A673 (cell line): ENCODE results near the gene FAM9C. TPM values are rescaled to one million over a fixed set of nuclear protein-coding genes. Genes with fewer than 3 reads are reported as not detected.

Experiments
- Bru-seq: library from RNA; stranded (reverse); fragments of 400-500 nt; gene quantifications from one replicate; lab custom pipeline; 2021; lab: Mats Ljungman, UMichigan
- BruChase-seq, 2 experiments: library from RNA; stranded (reverse); fragments of 400-500 nt; gene quantifications; one replicate each; lab custom pipeline; 2021; lab: Mats Ljungman, UMichigan
- BruUV-seq: library from RNA; stranded (reverse); fragments of 400-500 nt; replicated peaks from 2 replicates; lab custom pipeline; 2021; lab: Mats Ljungman, UMichigan
- CTCF ChIA-PET: fragments of 300-600 bp; sonication (Branson Sonifier 250); formaldehyde crosslinking; loops from one replicate; lab custom pipeline; 2022; ENCODE audit warnings: antibody characterized with exemption; lab: Charles Lee
- POLR2A ChIA-PET: fragments of 300-600 bp; sonication (Branson Sonifier 250); formaldehyde crosslinking; loops from one replicate; lab custom pipeline; 2022; ENCODE audit warnings: antibody characterized with exemption; ENCODE audit not compliant: low non-redundant PET; lab: Charles Lee
- DNase-seq: peaks from one replicate; pipeline ENCODE4 v3.0.0-alpha.2; 2015; ENCODE audit warnings: low spot score
- H3K27ac ChIP-seq: fragments of 200-600 bp; sonication (generic); 2 replicates; pipeline ENCODE4 v1.5.1; 2016; ENCODE audit warnings: mixed run types, low read depth, mild to moderate bottlenecking, mixed read lengths, antibody characterized with exemption, low read length; ENCODE audit not compliant: poor library complexity, severe bottlenecking
- H3K27me3 ChIP-seq: fragments of 200-600 bp; sonication (generic); replicated peaks from 2 replicates; pipeline ENCODE4 v1.6.1; 2017; ENCODE audit warnings: mixed run types, low read depth, mild to moderate bottlenecking, mixed read lengths, antibody characterized with exemption, low read length; ENCODE audit not compliant: insufficient read depth, poor library complexity
- H3K36me3 ChIP-seq: fragments of 200-600 bp; sonication (generic); 2 replicates; pipeline ENCODE4 v1.6.1; 2016; ENCODE audit warnings: mixed run types, mild to moderate bottlenecking, mixed read lengths, antibody characterized with exemption, low read length; ENCODE audit not compliant: insufficient read depth, poor library complexity, severe bottlenecking
- H3K4me1 ChIP-seq: fragments of 200-600 bp; sonication (generic); 2 replicates; pipeline ENCODE4 v1.6.1; 2017; ENCODE audit warnings: mixed run types, mild to moderate bottlenecking, mixed read lengths, antibody characterized with exemption, low read length; ENCODE audit not compliant: insufficient read depth, poor library complexity, severe bottlenecking
- H3K4me3 ChIP-seq: fragments of 200-600 bp; sonication (generic); 2 replicates; pipeline ENCODE4 v1.5.1; 2016; ENCODE audit warnings: low read depth, mixed run types, mild to moderate bottlenecking, mixed read lengths, low read length; ENCODE audit not compliant: poor library complexity, severe bottlenecking
- H3K9me3 ChIP-seq: fragments of 200-600 bp; sonication (generic); 2 replicates; pipeline ENCODE4 v1.6.1; 2016; ENCODE audit warnings: mixed run types, low read depth, mild to moderate bottlenecking, mixed read lengths, antibody characterized with exemption, low read length; ENCODE audit not compliant: poor library complexity, severe bottlenecking
- EZH2 ChIP-seq: fragments of 200-600 bp; sonication (generic); IDR thresholded peaks from 2 replicates; pipeline ENCODE4 v1.6.1; 2017; ENCODE audit warnings: borderline replicate concordance, low read depth, mild to moderate bottlenecking, mixed read lengths, antibody characterized with exemption, low read length; ENCODE audit not compliant: poor library complexity, severe bottlenecking
- intact Hi-C: fragments of 100-400 bp; cut with micrococcal nuclease; formaldehyde crosslinking; loops from one replicate; pipeline ENCODE4 v1.10.0; 2022; ENCODE audit not compliant: unreplicated experiment
- long read RNA-seq: library from polyadenylated mRNA; stranded (forward); transcript quantifications from one replicate; pipeline ENCODE4 v2.0.0, GENCODE V29; 2022
- total RNA-seq: library from RNA; stranded (reverse); gene quantifications from 2 replicates; pipeline ENCODE4 v1.2.3, GENCODE V29; 2021
- TF ChIP-seq, protein P1 (sequence below): fragments of 300-800, 200-600 bp; sonication (generic); conservative IDR thresholded peaks from 2 replicates; pipeline ENCODE4 v1.5.1; 2017; ENCODE audit warnings: low read depth, mild to moderate bottlenecking, antibody characterized with exemption, low read length, moderate library complexity, mixed read lengths

FAM9C gene
- not detected in 2 replicates for total RNA-seq
- not detected for Bru-seq, nascent RNA
- percentile 8 among the genes with signal in this experiment for BruChase-seq, experiment 1, labeled RNA remaining after a 2-hour chase
- not detected for BruChase-seq, experiment 2, labeled RNA remaining after a 6-hour chase
- long read RNA-seq: 0 reads

DNA sequence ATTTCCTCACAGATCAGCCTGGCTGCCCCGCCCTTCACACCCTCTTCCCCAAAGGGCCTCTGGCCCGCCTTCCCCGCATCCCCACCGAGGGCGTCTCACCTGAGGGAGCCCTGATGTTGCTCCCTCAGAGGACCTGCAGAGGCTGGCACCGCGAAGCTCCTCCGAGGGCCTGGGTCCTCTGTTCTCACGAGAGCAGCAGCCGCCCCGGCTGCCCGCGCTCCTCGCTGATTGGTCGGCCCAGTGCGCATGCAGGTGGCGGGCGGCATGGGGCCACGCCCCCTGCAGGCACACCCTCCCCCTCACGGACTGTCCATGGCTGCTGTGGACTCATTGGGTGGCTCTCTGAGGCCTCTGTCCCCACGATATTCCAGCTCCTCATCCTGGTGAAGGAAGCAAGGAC lies at the start of gene FAM9C:
TSS of gene FAM9C (minus strand) at position 180 of the 400 bp plus-strand sequence. CDS start 831 bp downstream, outside the sequence.
- CTCF ChIA-PET: no interaction called here

DNA sequence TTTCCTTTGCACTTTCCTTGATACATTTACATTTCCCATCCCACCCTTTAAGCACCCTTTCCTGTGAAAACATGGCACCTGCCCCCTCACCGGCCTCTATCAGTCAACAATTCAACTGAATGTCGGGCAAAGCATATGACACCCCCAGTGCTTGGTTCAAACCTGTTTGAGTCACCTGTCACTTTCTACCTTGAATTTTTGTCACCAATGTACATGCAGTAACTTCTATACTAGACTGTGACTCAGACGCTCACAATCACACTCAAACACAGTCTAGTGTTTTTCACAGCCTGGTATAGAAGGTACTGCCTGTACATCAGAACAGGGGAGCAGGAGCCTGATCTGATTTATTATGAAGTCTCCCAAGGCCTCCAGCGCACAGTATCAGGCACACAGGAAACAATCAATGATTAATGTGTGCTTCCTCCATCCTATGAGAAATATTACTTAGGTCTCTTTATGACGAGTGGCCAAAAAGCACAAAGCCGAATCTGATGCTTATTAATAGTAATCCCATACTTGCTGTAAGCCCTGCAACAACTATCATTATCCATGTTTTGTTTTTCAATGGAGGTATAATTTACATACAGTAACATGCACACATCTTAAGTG lies 49.2 kb upstream of the FAM9C start:
- H3K4me1 ChIP-seq: no peaks in the 10 kb centered on the region
- no peak for TF ChIP-seq EZH2
- TF ChIP-seq, protein P1, sequence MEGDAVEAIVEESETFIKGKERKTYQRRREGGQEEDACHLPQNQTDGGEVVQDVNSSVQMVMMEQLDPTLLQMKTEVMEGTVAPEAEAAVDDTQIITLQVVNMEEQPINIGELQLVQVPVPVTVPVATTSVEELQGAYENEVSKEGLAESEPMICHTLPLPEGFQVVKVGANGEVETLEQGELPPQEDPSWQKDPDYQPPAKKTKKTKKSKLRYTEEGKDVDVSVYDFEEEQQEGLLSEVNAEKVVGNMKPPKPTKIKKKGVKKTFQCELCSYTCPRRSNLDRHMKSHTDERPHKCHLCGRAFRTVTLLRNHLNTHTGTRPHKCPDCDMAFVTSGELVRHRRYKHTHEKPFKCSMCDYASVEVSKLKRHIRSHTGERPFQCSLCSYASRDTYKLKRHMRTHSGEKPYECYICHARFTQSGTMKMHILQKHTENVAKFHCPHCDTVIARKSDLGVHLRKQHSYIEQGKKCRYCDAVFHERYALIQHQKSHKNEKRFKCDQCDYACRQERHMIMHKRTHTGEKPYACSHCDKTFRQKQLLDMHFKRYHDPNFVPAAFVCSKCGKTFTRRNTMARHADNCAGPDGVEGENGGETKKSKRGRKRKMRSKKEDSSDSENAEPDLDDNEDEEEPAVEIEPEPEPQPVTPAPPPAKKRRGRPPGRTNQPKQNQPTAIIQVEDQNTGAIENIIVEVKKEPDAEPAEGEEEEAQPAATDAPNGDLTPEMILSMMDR: no peak
- no peak overlapping the region for H3K4me3 ChIP-seq
- POLR2A ChIA-PET: no interaction called here
- no peak for DNase-seq
- H3K27ac ChIP-seq: no peak overlapping the region
- H3K27me3 ChIP-seq: no peaks in the 10 kb centered on the region
- BruUV-seq: no TSS peak
- H3K36me3 ChIP-seq: no peaks in the 10 kb centered on the region
- CTCF ChIA-PET: no interaction called here
- no peaks in the 10 kb centered on the region for H3K9me3 ChIP-seq
- intact Hi-C loops: no loop called here

More for the DNA sequence above, at the start of gene FAM9C:
- TF ChIP-seq, protein P1: no peak
- TF ChIP-seq EZH2: no peak
- DNase-seq: no peak
- no peak within 1 kb of the TSS for H3K4me3 ChIP-seq
- intact Hi-C loops: no loop called here
- H3K36me3 ChIP-seq: no peaks in the 10 kb centered on the region
- no peak within 1 kb of the TSS for H3K27ac ChIP-seq
- POLR2A ChIA-PET: no interaction called here
- BruUV-seq: no TSS peak
- no peaks in the 10 kb centered on the region for H3K27me3 ChIP-seq
- H3K9me3 ChIP-seq: no peaks in the 10 kb centered on the region
- no peaks in the 10 kb centered on the region for H3K4me1 ChIP-seq

DNA sequence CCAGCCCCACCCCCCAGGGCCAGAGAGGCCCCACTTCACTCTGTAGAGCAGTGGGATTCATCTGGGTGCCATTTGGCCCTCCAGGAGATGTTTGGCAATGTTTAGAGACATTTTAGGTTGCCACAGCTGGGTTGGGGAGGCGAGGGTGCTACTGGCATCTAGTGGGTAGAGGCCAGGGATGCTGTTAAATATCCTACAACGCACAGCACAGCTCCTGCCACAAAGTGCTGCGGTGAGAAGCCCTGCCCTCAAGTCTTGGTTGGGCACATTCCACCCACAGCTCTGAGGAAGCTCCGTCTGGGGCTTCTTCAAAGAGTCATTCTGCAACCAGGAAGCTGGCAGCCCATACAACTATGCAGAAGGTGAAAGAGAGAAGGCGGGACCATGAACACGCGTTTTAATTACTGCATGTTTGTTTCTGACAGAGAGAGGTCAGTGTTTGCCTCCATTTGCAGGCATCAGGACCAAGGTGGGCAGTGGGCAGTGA lies 48.1 kb upstream of the FAM9C start:
- no TSS peak for BruUV-seq
- Histone ChIP-seq H3K9me3 (no peaks in the 10 kb centered on the region), H3K27me3 (no peaks in the 10 kb centered on the region), H3K36me3 (no peaks in the 10 kb centered on the region), H3K27ac (no peak overlapping the region), H3K4me3 (no peak overlapping the region), H3K4me1 (no peaks in the 10 kb centered on the region)
- ChIA-PET POLR2A (no interaction called here), CTCF (no interaction called here)
- intact Hi-C loops: no loop called here
- DNase-seq: no peak
- TF ChIP-seq, protein P1: no peak
- no peak for TF ChIP-seq EZH2
